Stimulated activated CD4-positive, alpha-beta T cell treated with anti-CD3 and anti-CD28 coated beads, TNF-alpha, amount 100 ng/mL, for 24 hours (primary cell): Measurements from ENCODE around the gene RRBP1.
"Not testable (repeated sequence)": the region's sequence is repeated elsewhere in the genome, so short reads cannot be mapped to it uniquely, and the experiment has no call there.

Source experiments
- DNase-seq, 3 experiments: peaks; one replicate each; pipeline ENCODE4 v3.0.0-alpha.2; 2020; ENCODE audit warnings: low read depth in 3 of 3

Gene RRBP1

GRCh38 chr20:17708675-17709360 lies 26.8 kb upstream of the RRBP1 start:
- DNase-seq = no peak

GRCh38 chr20:17707951-17708350 lies 25.9 kb upstream of the RRBP1 start:
- not testable (repeated sequence) for DNase-seq

GRCh38 chr20:17706632-17707031 lies 24.6 kb upstream of the RRBP1 start:
- no peak for DNase-seq

- DNase-seq = no peak
Measured at GRCh38 chr20:17705916-17706315, 23.9 kb upstream of the RRBP1 start.

- no peak for DNase-seq
Measured at GRCh38 chr20:17704589-17705317, 22.7 kb upstream of the RRBP1 start.

GRCh38 chr20:17701826-17702225 lies 19.8 kb upstream of the RRBP1 start:
- DNase-seq = no peak

- DNase-seq = no peak
Measured at GRCh38 chr20:17700637-17701036, 18.6 kb upstream of the RRBP1 start.

- no peak for DNase-seq
Measured at GRCh38 chr20:17699931-17700351, 17.9 kb upstream of the RRBP1 start, which contains the start of gene BANF2. Gene BANF2 (plus strand): TSS chr20:17699966. CDS start chr20:17725026, 25,060 bp downstream.

GRCh38 chr20:17698384-17698783 lies 16.3 kb upstream of the RRBP1 start:
- no peak for DNase-seq

GRCh38 chr20:17697171-17697570 lies 15.1 kb upstream of the RRBP1 start:
- no peak for DNase-seq

GRCh38 chr20:17696287-17696686 lies 14.2 kb upstream of the RRBP1 start:
- DNase-seq = no peak

GRCh38 chr20:17694767-17695166 lies 12.7 kb upstream of the RRBP1 start:
- no peak for DNase-seq

- DNase-seq = no peak
Measured at GRCh38 chr20:17693444-17694001, 11.5 kb upstream of the RRBP1 start.

- DNase-seq = no peak
Measured at GRCh38 chr20:17691758-17692157, 9.7 kb upstream of the RRBP1 start.

- no peak for DNase-seq
Measured at GRCh38 chr20:17690144-17690543, 8.1 kb upstream of the RRBP1 start.

- DNase-seq = no peak
Measured at GRCh38 chr20:17688965-17689364, 6.9 kb upstream of the RRBP1 start.

GRCh38 chr20:17687800-17688199 lies 5.8 kb upstream of the RRBP1 start:
- no peak for DNase-seq

GRCh38 chr20:17685168-17685567 lies 3.1 kb upstream of the RRBP1 start:
- no peak for DNase-seq

GRCh38 chr20:17684077-17684888 lies 2.2 kb upstream of the RRBP1 start:
- no peak for DNase-seq

- DNase-seq = no peak
Measured at GRCh38 chr20:17683218-17684076, 1.4 kb upstream of the RRBP1 start.

GRCh38 chr20:17682889-17683198 lies 802 bp upstream of the RRBP1 start:
- DNase-seq = no peak
